H1 (cell line): ENCODE results near the gene TBC1D22A. TPM values are rescaled to one million over a fixed set of nuclear protein-coding genes. Genes with fewer than 3 reads are reported as not detected.

Source experiments
- CTCF ChIA-PET: fragments of 300-600 bp; sonication (Branson Sonifier 250); formaldehyde crosslinking; loops from one replicate; lab custom pipeline; 2021; ENCODE audit not compliant: partially characterized antibody; lab: Charles Lee
- POLR2A ChIA-PET: fragments of 300-600 bp; sonication (Branson Sonifier 250); formaldehyde crosslinking; loops from one replicate; lab custom pipeline; 2021; ENCODE audit warnings: inconsistent platforms; ENCODE audit not compliant: partially characterized antibody; lab: Charles Lee
- DNase-seq, 2 experiments: peaks; one replicate each; pipeline versions ENCODE4 v3.0.0 to v3.0.0-alpha.2; 2010 to 2022; ENCODE audit warnings: low spot score in 2 of 2, low read depth in 1 of 2, mixed read lengths in 1 of 2
- FAIRE-seq: peaks from 2 replicates; lab custom pipeline; 2011; peaks lifted over from hg19 to GRCh38; lab: Jason Lieb, UNC
- H2AFZ ChIP-seq: 2 replicates; pipeline ENCODE4 v1.8.1; 2012; ENCODE audit warnings: low read length, inconsistent platforms
- H2AK5ac ChIP-seq: 2 replicates; pipeline ENCODE4 v1.6.1; 2013; ENCODE audit warnings: low read depth, low read length
- H2BK120ac ChIP-seq: replicated peaks from 2 replicates; pipeline ENCODE3; 2013; ENCODE audit warnings: low read depth, low read length, inconsistent platforms
- H2BK12ac ChIP-seq: 2 replicates; pipeline ENCODE4 v1.6.1; 2013; ENCODE audit warnings: low read depth, low read length
- H2BK15ac ChIP-seq: 2 replicates; pipeline ENCODE4 v1.6.1; 2013; ENCODE audit warnings: low read length
- H2BK20ac ChIP-seq: 2 replicates; pipeline ENCODE4 v1.6.1; 2013; ENCODE audit warnings: low read length
- H2BK5ac ChIP-seq: 2 replicates; pipeline ENCODE4 v1.6.1; 2013; ENCODE audit warnings: low read depth, low read length
- H3K14ac ChIP-seq: 2 replicates; pipeline ENCODE4 v1.6.1; 2013; ENCODE audit warnings: inconsistent platforms; ENCODE audit not compliant: insufficient read length
- H3K18ac ChIP-seq: 2 replicates; pipeline ENCODE4 v1.6.1; 2013; ENCODE audit warnings: low read length; ENCODE audit errors: extremely low read depth
- H3K23ac ChIP-seq: 2 replicates; pipeline ENCODE4 v1.6.1; 2013; ENCODE audit warnings: inconsistent platforms; ENCODE audit not compliant: insufficient read length
- H3K23me2 ChIP-seq: 2 replicates; pipeline ENCODE4 v1.6.1; 2013; ENCODE audit warnings: low read depth, low read length
- H3K27ac ChIP-seq: 2 replicates; pipeline ENCODE4 v1.6.1; 2011; ENCODE audit warnings: low read depth, low read length, inconsistent platforms
- H3K27me3 ChIP-seq, 4 experiments: replicated peaks in 1 of 4; 1 replicate in 1 of 4; 2 replicates in 3 of 4; pipeline versions ENCODE4 v1.6.1 to v1.8.1; 2011 to 2013; ENCODE audit warnings: low read length in 3 of 4, mild to moderate bottlenecking in 3 of 4, inconsistent platforms in 2 of 4, mixed read lengths in 2 of 4, moderate library complexity in 1 of 4; ENCODE audit not compliant: control insufficient read depth in 3 of 4, insufficient read depth in 3 of 4; ENCODE audit errors: extremely low read depth in 1 of 4
- H3K36me3 ChIP-seq, 4 experiments: 2 replicates each; pipeline versions ENCODE4 v1.6.1 to v1.8.1; 2011 to 2013; ENCODE audit warnings: mild to moderate bottlenecking in 4 of 4, low read length in 3 of 4, moderate library complexity in 2 of 4, control low read depth in 1 of 4, inconsistent platforms in 1 of 4; ENCODE audit not compliant: insufficient read depth in 4 of 4, control insufficient read depth in 2 of 4
- H3K4ac ChIP-seq: replicated peaks from 2 replicates; pipeline ENCODE3; 2013; ENCODE audit warnings: low read length, low read depth, mixed read lengths, inconsistent platforms; ENCODE audit not compliant: insufficient read length
- H3K4me1 ChIP-seq, 4 experiments: replicated peaks in 1 of 4; 1 replicate in 1 of 4; 2 replicates in 3 of 4; pipeline versions ENCODE4 v1.6.1 to v1.8.1; 2011 to 2013; ENCODE audit warnings: low read length in 3 of 4, inconsistent platforms in 2 of 4, mixed read lengths in 1 of 4; ENCODE audit not compliant: insufficient read depth in 4 of 4, control insufficient read depth in 3 of 4
- H3K4me2 ChIP-seq, 2 experiments: 2 replicates each; pipeline versions ENCODE4 v1.6.1 to v1.8.1; 2011 to 2013; ENCODE audit warnings: low read depth in 2 of 2, low read length in 2 of 2, control low read depth in 1 of 2, inconsistent platforms in 1 of 2, mild to moderate bottlenecking in 1 of 2; ENCODE audit not compliant: insufficient read depth in 1 of 2
- H3K4me3 ChIP-seq, 4 experiments: fragments of 200-600, 300-600 bp in 1 of 4; sonication (generic), shearing (Covaris generic), sonication (Bioruptor Twin) in 1 of 4; 2 replicates each; pipeline versions ENCODE4 v1.5.1 to v1.8.1; 2011 to 2016; ENCODE audit warnings: low read length in 4 of 4, low read depth in 3 of 4, control low read depth in 2 of 4, inconsistent platforms in 2 of 4, mild to moderate bottlenecking in 2 of 4, mixed read lengths in 1 of 4, moderate library complexity in 1 of 4; ENCODE audit not compliant: insufficient read depth in 2 of 4; ENCODE audit errors: extremely low read depth in 1 of 4
- H3K56ac ChIP-seq: replicated peaks from 2 replicates; pipeline ENCODE3; 2013; ENCODE audit warnings: low read depth, mild to moderate bottlenecking, mixed read lengths, low read length, inconsistent platforms; ENCODE audit not compliant: insufficient read length
- H3K79me1 ChIP-seq: 2 replicates; pipeline ENCODE4 v1.6.1; 2013; ENCODE audit warnings: low read depth, low read length, control low read depth
- H3K79me2 ChIP-seq, 2 experiments: 2 replicates each; pipeline versions ENCODE4 v1.6.1 to v1.8.1; 2012 to 2013; ENCODE audit warnings: low read length in 2 of 2, mild to moderate bottlenecking in 2 of 2, inconsistent platforms in 1 of 2; ENCODE audit not compliant: insufficient read depth in 2 of 2, control insufficient read depth in 1 of 2
- H3K9ac ChIP-seq, 4 experiments: replicated peaks in 1 of 4; 1 replicate in 1 of 4; 2 replicates in 3 of 4; pipeline versions ENCODE4 v1.6.1 to v1.8.1; 2011 to 2013; ENCODE audit warnings: low read depth in 3 of 4, low read length in 3 of 4, control low read depth in 2 of 4, mild to moderate bottlenecking in 2 of 4, moderate library complexity in 2 of 4, inconsistent platforms in 1 of 4; ENCODE audit errors: extremely low read depth in 1 of 4
- H3K9me3 ChIP-seq, 2 experiments: 2 replicates each; pipeline versions ENCODE4 v1.6.1 to v1.8.1; 2012 to 2013; ENCODE audit warnings: mild to moderate bottlenecking in 2 of 2, moderate library complexity in 2 of 2, control low read depth in 1 of 2, inconsistent platforms in 1 of 2, low read depth in 1 of 2, low read length in 1 of 2, mixed read lengths in 1 of 2; ENCODE audit not compliant: insufficient read depth in 2 of 2
- H4K20me1 ChIP-seq, 2 experiments: replicated peaks in 1 of 2; 2 replicates each; pipeline versions ENCODE3 to v1.8.1; 2011 to 2013; ENCODE audit warnings: inconsistent platforms in 2 of 2, low read length in 2 of 2, mild to moderate bottlenecking in 1 of 2; ENCODE audit not compliant: insufficient read depth in 2 of 2, control insufficient read depth in 1 of 2
- H4K5ac ChIP-seq: 2 replicates; pipeline ENCODE4 v1.6.1; 2013; ENCODE audit warnings: low read length, low read depth, mixed read lengths, inconsistent platforms; ENCODE audit not compliant: insufficient read length
- H4K8ac ChIP-seq: 2 replicates; pipeline ENCODE4 v1.8.0; 2013; ENCODE audit warnings: mild to moderate bottlenecking, moderate library complexity, low read length, inconsistent platforms; ENCODE audit not compliant: insufficient read depth; ENCODE audit errors: extremely low read depth
- H4K91ac ChIP-seq: replicated peaks from 2 replicates; pipeline ENCODE3; 2013; ENCODE audit warnings: low read length, mixed read lengths, inconsistent platforms; ENCODE audit not compliant: insufficient read length
- WGBS, 2 experiments: shearing (Covaris generic) in 1 of 2; methylation state at CpG; one replicate each; pipeline versions ENCODE4 v1.1.6 to v1.1.7; 2013 to 2015; ENCODE audit warnings: low lambda C conversion rate in 2 of 2, mixed read lengths in 2 of 2, inconsistent platforms in 1 of 2, low coverage in 1 of 2, missing lambda C conversion rate in 1 of 2; ENCODE audit not compliant: insufficient replicate concordance in 2 of 2, insufficient coverage in 1 of 2, insufficient read length in 1 of 2; ENCODE audit errors: extremely low coverage in 1 of 2, missing lambda C conversion rate in 1 of 2; 5-methylcytosine and 5-hydroxymethylcytosine counted together
- polyA plus RNA-seq, 7 experiments: library from polyadenylated mRNA; depleted of rRNA in 3 of 7; stranded (reverse) in 5 of 7; unstranded in 2 of 7; fragments of >200 nt in 5 of 7; fragments of 200-250 nt in 2 of 7; gene quantifications; 1 replicate in 5 of 7; 2 replicates in 1 of 7; 4 replicates in 1 of 7; pipeline versions ENCODE4 v1.2.1 to v1.2.3, GENCODE V29; 2011 to 2013; ENCODE audit warnings: missing spikeins in 2 of 7, mixed read lengths in 2 of 7
- total RNA-seq: library from RNA; stranded (reverse); fragmentation: NEBNext Ultra II Directional; extraction: Animal tissue kit (Norgen Biotek cat#: 25700); gene quantifications from 2 replicates; pipeline ENCODE4 v1.2.1, GENCODE V29; 2021
- TF ChIP-seq, protein P1 (sequence below): IDR thresholded peaks from 2 replicates; pipeline ENCODE4 v1.6.1; 2012; ENCODE audit warnings: inconsistent platforms

TBC1D22A gene
- total and polyA plus RNA-seq, 2 of the 8 experiments (the other 6 are each of a cell fraction or from before 2014, with no cell fraction given) = 11.9 to 18.4 TPM

GRCh38 chr22:47193606-47194329 is 431.3 kb downstream of the TBC1D22A start:
- no peak overlapping the region for H4K91ac ChIP-seq
- H2AFZ ChIP-seq = no peak overlapping the region
- no peak overlapping the region for H3K18ac ChIP-seq
- no peak overlapping the region for H3K27ac ChIP-seq
- H3K27me3 ChIP-seq = no peaks in the 10 kb centered on the region
- DNase-seq = no peak
- no peak overlapping the region for H4K8ac ChIP-seq
- H2BK15ac ChIP-seq = no peak overlapping the region
- peaks cover 38 to 90% of the 10 kb centered on the region in 2 experiments for H3K9me3 ChIP-seq
- ChIA-PET POLR2A (no interaction called here), CTCF (interaction anchor here (1.2 kb wide), 1 partner anchor 8 kb away, joined by 3 read pairs; no protein-coding TSS in a partner anchor)
- H3K14ac ChIP-seq = no peak overlapping the region
- no peak overlapping the region for H2BK12ac ChIP-seq
- no peak overlapping the region for H3K4ac ChIP-seq
- no peak overlapping the region for H3K56ac ChIP-seq
- H4K20me1 ChIP-seq = no peaks in the 10 kb centered on the region
- H3K79me2 ChIP-seq = no peaks in the 10 kb centered on the region
- no peaks in the 10 kb centered on the region for H3K23me2 ChIP-seq
- H2BK20ac ChIP-seq = no peak overlapping the region
- H3K4me2 ChIP-seq = no peak overlapping the region
- no peak overlapping the region for H4K5ac ChIP-seq
- H3K4me3 ChIP-seq = no peak overlapping the region
- no peak overlapping the region for H2BK5ac ChIP-seq
- H3K9ac ChIP-seq = no peak overlapping the region
- no peak overlapping the region for H2BK120ac ChIP-seq
- no peaks in the 10 kb centered on the region for H3K79me1 ChIP-seq
- no peak overlapping the region for H2AK5ac ChIP-seq
- 93% methylated on average over 15 of the region's 19 CpGs; no CpG with 5 or more reads in 1 of the 2 experiments for WGBS, 2 experiments
- FAIRE-seq = no peak
- H3K23ac ChIP-seq = no peak overlapping the region
- H3K36me3 ChIP-seq = no peaks in the 10 kb centered on the region; a peak in 1 of 8 replicates
- no peaks in the 10 kb centered on the region for H3K4me1 ChIP-seq
- TF ChIP-seq, protein P1, sequence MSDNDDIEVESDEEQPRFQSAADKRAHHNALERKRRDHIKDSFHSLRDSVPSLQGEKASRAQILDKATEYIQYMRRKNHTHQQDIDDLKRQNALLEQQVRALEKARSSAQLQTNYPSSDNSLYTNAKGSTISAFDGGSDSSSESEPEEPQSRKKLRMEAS = no peak
